Thyroid gland (tissue), 4 donors: ENCODE data around the gene PPM1H. TPM values are rescaled to one million over a fixed set of nuclear protein-coding genes. Genes with fewer than 3 reads are reported as not detected.

Experiments
- DNase-seq, 2 donors: peaks; one replicate each; pipeline ENCODE4 v3.0.0-alpha.2; 2019
- H3K27ac ChIP-seq, 3 donors: fragments of 200-600 bp; sonication (generic); 1 replicate in 2 of 3; 2 replicates in 1 of 3; pipeline ENCODE4 v1.5.1; 2016 to 2019; ENCODE audit warnings: mild to moderate bottlenecking in 1 of 3, moderate library complexity in 1 of 3
- H3K27me3 ChIP-seq: fragments of 200-600 bp; sonication (generic); one replicate; pipeline ENCODE4 v1.5.1; 2019
- H3K36me3 ChIP-seq, 2 donors: fragments of 200-600 bp; sonication (generic); one replicate each; pipeline ENCODE4 v1.5.1; 2016 to 2019
- H3K4me1 ChIP-seq, 2 donors: fragments of 200-600 bp; sonication (generic); one replicate each; pipeline ENCODE4 v1.5.1; 2017 to 2019
- H3K4me3 ChIP-seq, 3 donors: fragments of 200-600 bp; sonication (generic); replicated peaks in 1 of 3; 1 replicate in 2 of 3; 2 replicates in 1 of 3; pipeline ENCODE4 v1.5.1; 2016; ENCODE audit warnings: mild to moderate bottlenecking in 1 of 3
- H3K9me3 ChIP-seq: fragments of 200-600 bp; sonication (generic); one replicate; pipeline ENCODE4 v1.5.1; 2017
- POLR2A ChIP-seq, 2 donors: fragments of 450-650 bp; IDR thresholded peaks; one replicate each; pipeline ENCODE4 v1.6.1; 2017; ENCODE audit warnings: antibody characterized with exemption in 2 of 2, mild to moderate bottlenecking in 2 of 2, moderate library complexity in 1 of 2
- WGBS, 2 donors: methylation state at CpG; one replicate each; pipeline ENCODE4 v1.1.5; 2017; 5-methylcytosine and 5-hydroxymethylcytosine counted together
- intact Hi-C: fragments of 100-400 bp; cut with DNase I; formaldehyde crosslinking; loops from one replicate; pipeline ENCODE4 v1.15.1; 2023
- total RNA-seq, 4 donors: library from RNA; depleted of rRNA; stranded (reverse); fragments of >200 nt; gene quantifications; one replicate each; pipeline ENCODE4 v1.2.3, GENCODE V29; 2016
- TF ChIP-seq, protein P1 (sequence below), 6 experiments: fragments of 200-600 bp in 3 of 6; fragments of 450-650 bp in 3 of 6; sonication (generic) in 3 of 6; IDR thresholded peaks; one replicate each; pipeline ENCODE4 v1.5.1; 2016 to 2019; ENCODE audit warnings: antibody characterized with exemption in 6 of 6, mild to moderate bottlenecking in 2 of 6, inconsistent platforms in 1 of 6, moderate library complexity in 1 of 6

Gene PPM1H
- total RNA-seq, 4 donors from 2014 or later = 3.9 to 12.7 (median 9.0) TPM

DNA sequence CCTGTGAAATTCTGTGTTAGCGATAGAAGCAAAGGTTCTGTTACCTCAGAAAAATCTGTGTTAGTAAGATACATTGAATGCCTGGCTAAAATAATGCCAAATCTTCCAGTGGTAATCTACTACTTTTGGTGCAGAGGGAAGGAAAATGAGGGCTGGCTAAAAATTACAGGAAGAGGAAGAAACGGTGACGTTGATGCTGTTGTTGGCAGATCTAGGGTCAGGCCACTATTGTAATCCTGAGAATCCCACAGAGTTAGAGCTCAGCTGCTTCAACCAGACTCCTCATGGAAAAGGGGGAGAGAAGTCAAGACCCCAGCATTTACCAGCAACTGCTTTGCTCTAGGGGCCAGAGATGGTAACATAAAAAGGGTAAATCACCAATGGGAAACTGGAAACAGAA is 145.1 kb downstream of the PPM1H start:
- intact Hi-C loops = loop anchor here (5.0 kb wide), 2 partner anchors 188 to 208 kb away; no protein-coding TSS in a partner anchor
- peaks cover 28 to 61% of the 10 kb centered on the region in 2 donors for H3K4me1 ChIP-seq
- no peaks in the 10 kb centered on the region for H3K36me3 ChIP-seq
- H3K27ac ChIP-seq = peak overlapping the region in 2 of 3 donors; percentile 47 to 79
- WGBS, 2 donors = 78 to 82% methylated on average over 3 of the region's 3 CpGs
- no peaks in the 10 kb centered on the region for H3K27me3 ChIP-seq
- TF ChIP-seq, protein P1, sequence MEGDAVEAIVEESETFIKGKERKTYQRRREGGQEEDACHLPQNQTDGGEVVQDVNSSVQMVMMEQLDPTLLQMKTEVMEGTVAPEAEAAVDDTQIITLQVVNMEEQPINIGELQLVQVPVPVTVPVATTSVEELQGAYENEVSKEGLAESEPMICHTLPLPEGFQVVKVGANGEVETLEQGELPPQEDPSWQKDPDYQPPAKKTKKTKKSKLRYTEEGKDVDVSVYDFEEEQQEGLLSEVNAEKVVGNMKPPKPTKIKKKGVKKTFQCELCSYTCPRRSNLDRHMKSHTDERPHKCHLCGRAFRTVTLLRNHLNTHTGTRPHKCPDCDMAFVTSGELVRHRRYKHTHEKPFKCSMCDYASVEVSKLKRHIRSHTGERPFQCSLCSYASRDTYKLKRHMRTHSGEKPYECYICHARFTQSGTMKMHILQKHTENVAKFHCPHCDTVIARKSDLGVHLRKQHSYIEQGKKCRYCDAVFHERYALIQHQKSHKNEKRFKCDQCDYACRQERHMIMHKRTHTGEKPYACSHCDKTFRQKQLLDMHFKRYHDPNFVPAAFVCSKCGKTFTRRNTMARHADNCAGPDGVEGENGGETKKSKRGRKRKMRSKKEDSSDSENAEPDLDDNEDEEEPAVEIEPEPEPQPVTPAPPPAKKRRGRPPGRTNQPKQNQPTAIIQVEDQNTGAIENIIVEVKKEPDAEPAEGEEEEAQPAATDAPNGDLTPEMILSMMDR (IDR thresholded peaks at IDR 0.05) = no peak
- no peak for TF ChIP-seq POLR2A (IDR thresholded peaks at IDR 0.05)
- H3K9me3 ChIP-seq = no peaks in the 10 kb centered on the region
- no peak overlapping the region for H3K4me3 ChIP-seq
- no peak for DNase-seq

DNA sequence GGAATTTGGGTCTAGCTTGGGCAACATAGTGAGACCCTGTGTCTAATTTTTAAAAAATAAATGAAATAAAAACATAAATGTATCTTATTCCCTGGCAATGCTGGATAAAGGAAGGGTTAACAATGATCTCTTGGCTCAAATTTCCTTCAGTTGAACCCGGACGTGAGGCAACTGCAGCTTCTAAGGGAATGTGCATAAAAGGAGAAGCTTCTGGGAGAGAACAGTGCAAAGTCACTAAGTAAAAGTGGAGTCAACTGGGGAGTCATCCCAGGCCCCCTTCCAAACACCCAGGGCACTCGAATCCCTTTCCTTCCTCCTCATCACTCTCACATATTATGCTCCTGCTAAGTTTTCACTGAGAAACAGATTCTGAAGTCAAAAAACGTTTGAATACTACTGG is 147.3 kb downstream of the PPM1H start:
- intact Hi-C loops = no loop called here
- DNase-seq = no peak
- no peaks in the 10 kb centered on the region for H3K36me3 ChIP-seq
- H3K4me3 ChIP-seq = no peak overlapping the region
- H3K9me3 ChIP-seq = no peaks in the 10 kb centered on the region
- peak overlapping the region in 2 of 3 donors; percentile 40 to 79 for H3K27ac ChIP-seq
- peaks cover 28 to 50% of the 10 kb centered on the region in 2 donors for H3K4me1 ChIP-seq
- TF ChIP-seq, protein P1 (IDR thresholded peaks at IDR 0.05) = no peak
- TF ChIP-seq POLR2A (IDR thresholded peaks at IDR 0.05) = no peak
- 54 to 71% methylated on average over 4 of the region's 4 CpGs for whole genome bisulfite sequencing, 2 donors
- H3K27me3 ChIP-seq = no peaks in the 10 kb centered on the region

DNA sequence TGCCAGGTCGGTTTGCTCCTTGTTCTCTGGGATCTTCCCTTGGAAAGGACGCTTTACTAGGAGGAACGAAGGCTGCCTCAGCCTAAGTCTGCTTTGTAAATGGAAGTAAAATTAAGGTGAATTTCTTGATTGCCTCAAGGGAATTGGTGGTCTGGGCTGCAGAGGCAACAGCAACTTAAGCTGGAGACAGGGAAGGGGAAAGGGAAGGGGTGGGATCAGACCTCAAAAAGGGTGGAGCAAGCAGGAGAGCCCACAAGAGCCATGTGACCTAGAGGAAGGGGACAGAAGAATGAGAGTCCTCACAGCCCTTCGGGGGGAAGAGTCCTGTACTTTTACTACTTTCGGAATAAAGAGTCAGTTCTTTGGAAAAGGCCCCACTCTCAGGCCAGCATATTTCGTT is 147.9 kb downstream of the PPM1H start:
- intact Hi-C loops = no loop called here
- no peaks in the 10 kb centered on the region for H3K9me3 ChIP-seq
- WGBS, 2 donors = 91 to 93% methylated on average over 6 of the region's 6 CpGs
- peaks cover 22 to 44% of the 10 kb centered on the region in 2 donors for H3K4me1 ChIP-seq
- TF ChIP-seq, protein P1 (IDR thresholded peaks at IDR 0.05) = no peak
- no peak for TF ChIP-seq POLR2A (IDR thresholded peaks at IDR 0.05)
- H3K4me3 ChIP-seq = no peak overlapping the region
- no peak for DNase-seq
- no peaks in the 10 kb centered on the region for H3K27me3 ChIP-seq
- peak overlapping the region in 2 of 3 donors; percentile 79 to 85 for H3K27ac ChIP-seq
- H3K36me3 ChIP-seq = no peaks in the 10 kb centered on the region

GRCh38 chr12:62785941-62786559 is 148.9 kb downstream of the PPM1H start:
- 43 to 50% methylated on average over 8 of the region's 8 CpGs for WGBS, 2 donors
- Histone ChIP-seq H3K27ac (peak overlapping the region; percentile 73 to 85 (median 79)), H3K4me3 (no peak overlapping the region), H3K4me1 (peaks cover 21 to 46% of the 10 kb centered on the region in 2 donors), H3K27me3 (no peaks in the 10 kb centered on the region), H3K36me3 (no peaks in the 10 kb centered on the region), H3K9me3 (no peaks in the 10 kb centered on the region)
- intact Hi-C loops = no loop called here
- peak; percentile 56 to 70 for DNase-seq
- TF ChIP-seq POLR2A (IDR thresholded peaks at IDR 0.05) = no peak

DNA sequence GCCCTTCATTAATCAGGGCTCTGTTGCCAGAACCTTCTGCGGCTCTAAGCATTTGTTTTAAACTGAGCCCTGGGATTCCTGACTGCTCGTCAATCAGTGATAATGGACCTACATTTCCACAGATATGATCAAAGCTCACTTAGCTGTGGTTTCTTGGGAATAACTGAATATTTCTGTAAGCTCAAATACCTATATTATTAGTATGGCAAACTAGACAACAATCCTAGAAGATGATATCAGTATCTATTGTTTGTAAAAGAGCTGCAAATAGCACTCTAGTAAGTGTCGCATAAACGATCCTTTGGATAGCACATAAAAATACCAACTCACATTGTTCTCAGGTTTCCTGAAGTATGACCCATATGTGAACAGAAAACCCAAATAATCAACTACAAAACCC is 150.4 kb downstream of the PPM1H start:
- 85% methylated on average over 4 of the region's 4 CpGs for WGBS, 2 donors
- intact Hi-C loops = no loop called here
- no peaks in the 10 kb centered on the region for H3K27me3 ChIP-seq
- DNase-seq = no peak
- peaks cover 21 to 49% of the 10 kb centered on the region in 2 donors for H3K4me1 ChIP-seq
- no peaks in the 10 kb centered on the region for H3K9me3 ChIP-seq
- no peak overlapping the region for H3K4me3 ChIP-seq
- no peak overlapping the region for H3K27ac ChIP-seq
- H3K36me3 ChIP-seq = no peaks in the 10 kb centered on the region
- TF ChIP-seq, protein P1 (IDR thresholded peaks at IDR 0.05) = no peak
